Breast epithelium (tissue), 4 donors: ENCODE measurements around the gene DLEC1. TPM values are rescaled to one million over a fixed set of nuclear protein-coding genes. Genes with fewer than 3 reads are reported as not detected.

Experiments
- DNase-seq, 2 donors: peaks; one replicate each; pipeline ENCODE4 v3.0.0-alpha.2; 2019; ENCODE audit warnings: low spot score in 2 of 2
- H3K27ac ChIP-seq, 2 donors: fragments of 200-600 bp; sonication (generic) in 1 of 2; one replicate each; pipeline ENCODE4 v1.5.1; 2016 to 2019; ENCODE audit warnings: mild to moderate bottlenecking in 1 of 2
- H3K27me3 ChIP-seq, 2 donors: fragments of 200-600 bp; sonication (generic) in 1 of 2; one replicate each; pipeline versions ENCODE4 v1.5.1 to v1.6.0; 2017 to 2019; ENCODE audit warnings: control low read depth in 1 of 2, mild to moderate bottlenecking in 1 of 2
- H3K36me3 ChIP-seq: fragments of 200-600 bp; one replicate; pipeline ENCODE4 v1.5.1; 2019
- H3K4me1 ChIP-seq, 2 donors: fragments of 200-600 bp; sonication (generic); one replicate each; pipeline ENCODE4 v1.5.1; 2016 to 2019; ENCODE audit warnings: control low read depth in 1 of 2
- H3K4me3 ChIP-seq, 3 donors: fragments of 200-600 bp; sonication (generic); 1 replicate in 2 of 3; 2 replicates in 1 of 3; pipeline ENCODE4 v1.5.1; 2016 to 2019; ENCODE audit warnings: mild to moderate bottlenecking in 3 of 3, moderate library complexity in 2 of 3
- H3K9me3 ChIP-seq, 2 donors: fragments of 200-600 bp; sonication (generic) in 1 of 2; one replicate each; pipeline ENCODE4 v1.5.1; 2016 to 2019; ENCODE audit warnings: control low read depth in 1 of 2
- CTCF ChIP-seq, 3 donors: fragments of 450-650 bp; IDR thresholded peaks; one replicate each; pipeline ENCODE4 v1.5.1; 2016 to 2017; ENCODE audit warnings: antibody characterized with exemption in 3 of 3, mild to moderate bottlenecking in 3 of 3, moderate library complexity in 3 of 3
- POLR2A ChIP-seq: fragments of 450-650 bp; IDR thresholded peaks from one replicate; pipeline ENCODE4 v1.6.1; 2016; ENCODE audit warnings: antibody characterized with exemption, mild to moderate bottlenecking, moderate library complexity
- POLR2AphosphoS5 ChIP-seq, 3 donors: sonication (generic); formaldehyde crosslinking; IDR thresholded peaks; one replicate each; pipeline ENCODE4 v1.6.1; 2017; ENCODE audit warnings: antibody characterized with exemption in 3 of 3
- intact Hi-C: fragments of 100-400 bp; cut with DNase I; formaldehyde crosslinking; loops from one replicate; pipeline ENCODE4 v1.15.1; 2023; ENCODE audit warnings: low total_unique reads
- total RNA-seq, 3 donors: library from RNA; depleted of rRNA; stranded (reverse); fragments of >200 nt; gene quantifications; one replicate each; pipeline ENCODE4 v1.1.0, GENCODE V29; 2016

DLEC1 gene
- total RNA-seq, 3 donors from 2014 or later, result 0.98 to 2.0 (median 1.1) TPM

GRCh38 chr3:38097446-38098375 is 58.7 kb downstream of the DLEC1 start:
- TF ChIP-seq CTCF (IDR thresholded peaks at IDR 0.05) (no peak), POLR2A (no peak), POLR2AphosphoS5 (IDR thresholded peaks at IDR 0.05) (no peak)
- Histone ChIP-seq H3K27ac (no peak overlapping the region), H3K36me3 (no peaks in the 10 kb centered on the region), H3K4me3 (no peak overlapping the region), H3K27me3 (no peaks in the 10 kb centered on the region), H3K9me3 (no peaks in the 10 kb centered on the region), H3K4me1 (no peaks in the 10 kb centered on the region)
- DNase-seq, result no peak
- intact Hi-C loops, result no loop called here

- intact Hi-C loops, result no loop called here
- H3K4me3 ChIP-seq, result no peak overlapping the region
- no peaks in the 10 kb centered on the region for H3K4me1 ChIP-seq
- no peaks in the 10 kb centered on the region for H3K27me3 ChIP-seq
- no peak for DNase-seq
- H3K9me3 ChIP-seq, result no peaks in the 10 kb centered on the region
- TF ChIP-seq CTCF (IDR thresholded peaks at IDR 0.05) (no peak), POLR2A (no peak), POLR2AphosphoS5 (IDR thresholded peaks at IDR 0.05) (no peak)
- H3K36me3 ChIP-seq, result no peaks in the 10 kb centered on the region
- no peak overlapping the region for H3K27ac ChIP-seq
Observed at GRCh38 chr3:38098376-38098723, 59.3 kb downstream of the DLEC1 start.

- Histone ChIP-seq H3K9me3 (no peaks in the 10 kb centered on the region), H3K4me1 (no peaks in the 10 kb centered on the region), H3K27me3 (no peaks in the 10 kb centered on the region), H3K27ac (no peak overlapping the region), H3K4me3 (no peak overlapping the region), H3K36me3 (no peaks in the 10 kb centered on the region)
- TF ChIP-seq POLR2AphosphoS5 (IDR thresholded peaks at IDR 0.05), result no peak
- TF ChIP-seq CTCF (IDR thresholded peaks at IDR 0.05), result no peak
- no peak for TF ChIP-seq POLR2A
- intact Hi-C loops, result no loop called here
- DNase-seq, result no peak
Observed at GRCh38 chr3:38099518-38099917, 60.5 kb downstream of the DLEC1 start.

DNA sequence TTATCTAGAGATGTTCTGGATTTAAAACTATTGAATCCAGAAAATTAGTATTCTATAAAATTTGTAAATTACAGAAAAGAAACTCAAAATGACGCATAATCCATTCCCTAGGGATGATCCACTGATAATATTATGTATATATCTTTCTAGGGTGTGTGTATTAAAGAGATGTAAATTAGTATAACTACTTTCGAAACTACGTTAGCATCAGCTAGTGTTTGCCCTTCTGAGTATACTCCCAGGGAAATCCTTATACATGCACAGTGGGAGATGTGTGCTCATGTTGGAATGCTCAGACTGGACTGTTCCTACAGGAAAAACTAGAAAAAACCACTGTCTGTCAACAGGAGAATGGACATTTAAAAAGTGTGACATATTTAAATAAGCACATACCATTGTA is 61.5 kb downstream of the DLEC1 start:
- Histone ChIP-seq H3K27me3 (no peaks in the 10 kb centered on the region), H3K9me3 (no peaks in the 10 kb centered on the region), H3K27ac (no peak overlapping the region), H3K36me3 (no peaks in the 10 kb centered on the region), H3K4me1 (no peaks in the 10 kb centered on the region), H3K4me3 (no peak overlapping the region)
- DNase-seq, result no peak
- intact Hi-C loops, result no loop called here
- TF ChIP-seq POLR2AphosphoS5 (IDR thresholded peaks at IDR 0.05), result no peak
- TF ChIP-seq CTCF (IDR thresholded peaks at IDR 0.05), result no peak
- no peak for TF ChIP-seq POLR2A

DNA sequence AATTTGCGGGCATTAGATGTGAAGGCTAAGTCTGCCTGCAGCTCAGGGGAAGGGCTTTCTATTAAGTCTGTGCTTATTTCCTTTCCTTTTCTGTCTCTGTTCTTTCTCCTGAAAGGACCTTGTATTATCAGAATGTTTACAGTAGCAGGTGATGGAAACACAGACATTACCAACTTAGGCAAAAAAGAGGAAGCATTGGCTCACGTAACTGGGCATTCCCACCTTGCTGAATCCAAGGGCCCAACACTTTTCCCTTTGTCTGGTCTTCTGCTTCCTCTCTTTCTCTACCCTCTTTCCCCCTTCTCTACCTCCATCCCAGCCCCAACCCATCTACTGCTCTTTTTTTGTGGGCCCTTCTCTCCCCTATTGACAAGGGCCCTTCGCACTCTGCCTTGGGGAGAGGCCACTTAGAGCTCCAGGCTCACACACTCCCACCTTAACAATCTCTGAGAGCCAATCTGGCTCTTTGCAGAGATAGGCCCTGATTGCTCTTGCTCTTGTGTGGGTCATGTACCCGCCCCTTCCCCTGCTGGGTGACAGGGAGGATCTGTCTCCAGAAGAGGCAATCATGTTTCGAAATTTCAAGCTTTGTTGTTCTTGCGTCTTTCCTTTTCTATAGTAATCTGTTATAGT is 62.9 kb downstream of the DLEC1 start:
- Histone ChIP-seq H3K4me3 (no peak overlapping the region), H3K36me3 (no peaks in the 10 kb centered on the region), H3K4me1 (no peaks in the 10 kb centered on the region), H3K27ac (no peak overlapping the region), H3K9me3 (no peaks in the 10 kb centered on the region), H3K27me3 (no peaks in the 10 kb centered on the region)
- intact Hi-C loops, result no loop called here
- TF ChIP-seq POLR2A, result no peak
- TF ChIP-seq POLR2AphosphoS5 (IDR thresholded peaks at IDR 0.05), result no peak
- no peak for TF ChIP-seq CTCF (IDR thresholded peaks at IDR 0.05)
- DNase-seq, result no peak
